GM12878 (cell line): ENCODE data around the gene HNRNPF. TPM values are rescaled to one million over a fixed set of nuclear protein-coding genes. Genes with fewer than 3 reads are reported as not detected.

Experiments
- CBX5 ChIP-seq: sonication (generic); IDR thresholded peaks from 2 replicates; pipeline ENCODE4 v1.6.1; 2016; ENCODE audit warnings: low read depth, moderate library complexity, mild to moderate bottlenecking, inconsistent platforms
- CEBPB ChIP-seq, 2 experiments: fragments of 150-350 bp in 1 of 2; IDR thresholded peaks; 2 replicates each; pipeline ENCODE4 v1.6.1; 2012 to 2014; ENCODE audit warnings: low read depth in 2 of 2, low read length in 2 of 2, borderline replicate concordance in 1 of 2, inconsistent platforms in 1 of 2
- CTCF ChIP-seq, 3 experiments: IDR thresholded peaks in 2 of 3; conservative IDR thresholded peaks in 1 of 3; 2 replicates each; pipeline ENCODE4 v1.5.1; 2011; ENCODE audit warnings: low read depth in 3 of 3, low read length in 3 of 3, mild to moderate bottlenecking in 3 of 3, control low read depth in 2 of 3, moderate library complexity in 2 of 3, inconsistent platforms in 1 of 3, mixed read lengths in 1 of 3; ENCODE audit not compliant: control insufficient read depth in 2 of 3, insufficient read depth in 1 of 3; ENCODE audit errors: extremely low read depth in 1 of 3
- EGR1 ChIP-seq, 2 experiments: IDR thresholded peaks; 1 replicate in 1 of 2; 2 replicates in 1 of 2; pipeline ENCODE4 v1.6.1; 2011 to 2012; ENCODE audit warnings: low read depth in 2 of 2, low read length in 2 of 2, borderline replicate concordance in 1 of 2, mild to moderate bottlenecking in 1 of 2, moderate library complexity in 1 of 2
- MXI1 ChIP-seq: fragments of 150-350 bp; IDR thresholded peaks from 2 replicates; pipeline ENCODE4 v1.6.1; 2011; ENCODE audit warnings: low read depth, mild to moderate bottlenecking, inconsistent platforms, low read length, improper control_type of control experiment
- POLR2A ChIP-seq: IDR thresholded peaks from 2 replicates; pipeline ENCODE4 v1.6.1; 2011; ENCODE audit warnings: low read depth, mild to moderate bottlenecking, low read length
- POLR2AphosphoS5 ChIP-seq: IDR thresholded peaks from 2 replicates; pipeline ENCODE4 v1.6.1; 2011; ENCODE audit warnings: mild to moderate bottlenecking, low read length, inconsistent platforms
- POU2F2 ChIP-seq: IDR thresholded peaks from 3 replicates; pipeline ENCODE4 v1.6.1; 2011; ENCODE audit warnings: low read depth, mild to moderate bottlenecking, low read length, borderline replicate concordance
- RB1 ChIP-seq: fragments of 450-650 bp; formaldehyde crosslinking; IDR thresholded peaks from 2 replicates; pipeline ENCODE4 v1.6.1; 2017; ENCODE audit warnings: mild to moderate bottlenecking, borderline replicate concordance
- TBL1XR1 ChIP-seq: IDR thresholded peaks from 2 replicates; pipeline ENCODE4 v1.6.1; 2012; ENCODE audit warnings: low read depth, low read length, improper control_type of control experiment
- TCF3 ChIP-seq: IDR thresholded peaks from 2 replicates; pipeline ENCODE4 v1.6.1; 2012; ENCODE audit warnings: low read depth, mild to moderate bottlenecking, low read length, borderline replicate concordance; ENCODE audit not compliant: insufficient read depth
- polyA plus RNA-seq, 11 experiments: library from polyadenylated mRNA; depleted of rRNA in 4 of 11; unstranded in 6 of 11; stranded (reverse) in 5 of 11; fragments of >200 nt; fragmentation: Nextera tagmentation in 4 of 11; fragmentation: Illumina TruSeq in 1 of 11; extraction: Ambion mirVana in 4 of 11; extraction: Trizol in 1 of 11; gene quantifications; 1 replicate in 1 of 11; 2 replicates in 10 of 11; pipeline versions ENCODE4 v1.2.1 to v1.2.3, GENCODE V29; 2011 to 2016; ENCODE audit warnings: inconsistent platforms in 2 of 11, missing spikeins in 2 of 11, low read depth in 1 of 11
- total RNA-seq, 4 experiments: library from RNA; depleted of rRNA in 3 of 4; stranded (reverse); fragments of >200 nt in 3 of 4; fragmentation: Illumina TruSeq in 1 of 4; extraction: Trizol in 1 of 4; gene quantifications; 2 replicates each; pipeline versions ENCODE4 v1.2.1 to v1.2.3, GENCODE V29; 2013 to 2021
- TF ChIP-seq, protein P1 (sequence below): IDR thresholded peaks from 2 replicates; pipeline ENCODE4 v1.6.1; 2011; ENCODE audit warnings: borderline replicate concordance, low read depth, mild to moderate bottlenecking, moderate library complexity, mixed read lengths, low read length; ENCODE audit not compliant: insufficient read depth; ENCODE audit errors: extremely low read length
- TF ChIP-seq, protein P2 (sequence below): fragments of 450-650 bp; formaldehyde crosslinking; IDR thresholded peaks from 2 replicates; pipeline ENCODE4 v1.4.0; 2020; ENCODE audit warnings: mild to moderate bottlenecking, moderate library complexity
- TF ChIP-seq, protein P3 (sequence below): fragments of 450-650 bp; IDR thresholded peaks from 2 replicates; pipeline ENCODE4 v1.6.1; 2016; ENCODE audit warnings: mild to moderate bottlenecking, moderate library complexity, borderline replicate concordance

Gene HNRNPF
- total and polyA plus RNA-seq, 10 of the 15 experiments (the other 5 are each of a cell fraction or from before 2014, with no cell fraction given), result 156 to 373 (median 293) TPM

GRCh38 chr10:43396061-43396927 is 12.7 kb downstream of the HNRNPF start (continued):
- TF ChIP-seq, protein P1, sequence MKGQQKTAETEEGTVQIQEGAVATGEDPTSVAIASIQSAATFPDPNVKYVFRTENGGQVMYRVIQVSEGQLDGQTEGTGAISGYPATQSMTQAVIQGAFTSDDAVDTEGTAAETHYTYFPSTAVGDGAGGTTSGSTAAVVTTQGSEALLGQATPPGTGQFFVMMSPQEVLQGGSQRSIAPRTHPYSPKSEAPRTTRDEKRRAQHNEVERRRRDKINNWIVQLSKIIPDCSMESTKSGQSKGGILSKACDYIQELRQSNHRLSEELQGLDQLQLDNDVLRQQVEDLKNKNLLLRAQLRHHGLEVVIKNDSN, result no peak
- TF ChIP-seq EGR1 (IDR thresholded peaks at IDR 0.05; ENCODE audit: borderline replicate concordance in 1 of 2, low read depth in 2 of 2, low read length in 2 of 2), result no peak
- no peak for TF ChIP-seq MXI1
- TF ChIP-seq CEBPB (IDR thresholded peaks at IDR 0.05; ENCODE audit: borderline replicate concordance in 1 of 2, low read depth in 2 of 2, low read length in 2 of 2), result no peak
- peak; percentile 97; the same call in 1 of the 2 replicates for TF ChIP-seq RB1
- TF ChIP-seq POU2F2, result no peak
- TF ChIP-seq POLR2A, result peak; percentile 66
- TF ChIP-seq TCF3, result no peak
- TF ChIP-seq CBX5, result no peak
- TF ChIP-seq, protein P2, sequence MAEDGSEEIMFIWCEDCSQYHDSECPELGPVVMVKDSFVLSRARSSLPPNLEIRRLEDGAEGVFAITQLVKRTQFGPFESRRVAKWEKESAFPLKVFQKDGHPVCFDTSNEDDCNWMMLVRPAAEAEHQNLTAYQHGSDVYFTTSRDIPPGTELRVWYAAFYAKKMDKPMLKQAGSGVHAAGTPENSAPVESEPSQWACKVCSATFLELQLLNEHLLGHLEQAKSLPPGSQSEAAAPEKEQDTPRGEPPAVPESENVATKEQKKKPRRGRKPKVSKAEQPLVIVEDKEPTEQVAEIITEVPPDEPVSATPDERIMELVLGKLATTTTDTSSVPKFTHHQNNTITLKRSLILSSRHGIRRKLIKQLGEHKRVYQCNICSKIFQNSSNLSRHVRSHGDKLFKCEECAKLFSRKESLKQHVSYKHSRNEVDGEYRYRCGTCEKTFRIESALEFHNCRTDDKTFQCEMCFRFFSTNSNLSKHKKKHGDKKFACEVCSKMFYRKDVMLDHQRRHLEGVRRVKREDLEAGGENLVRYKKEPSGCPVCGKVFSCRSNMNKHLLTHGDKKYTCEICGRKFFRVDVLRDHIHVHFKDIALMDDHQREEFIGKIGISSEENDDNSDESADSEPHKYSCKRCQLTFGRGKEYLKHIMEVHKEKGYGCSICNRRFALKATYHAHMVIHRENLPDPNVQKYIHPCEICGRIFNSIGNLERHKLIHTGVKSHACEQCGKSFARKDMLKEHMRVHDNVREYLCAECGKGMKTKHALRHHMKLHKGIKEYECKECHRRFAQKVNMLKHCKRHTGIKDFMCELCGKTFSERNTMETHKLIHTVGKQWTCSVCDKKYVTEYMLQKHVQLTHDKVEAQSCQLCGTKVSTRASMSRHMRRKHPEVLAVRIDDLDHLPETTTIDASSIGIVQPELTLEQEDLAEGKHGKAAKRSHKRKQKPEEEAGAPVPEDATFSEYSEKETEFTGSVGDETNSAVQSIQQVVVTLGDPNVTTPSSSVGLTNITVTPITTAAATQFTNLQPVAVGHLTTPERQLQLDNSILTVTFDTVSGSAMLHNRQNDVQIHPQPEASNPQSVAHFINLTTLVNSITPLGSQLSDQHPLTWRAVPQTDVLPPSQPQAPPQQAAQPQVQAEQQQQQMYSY (CRISPR knock-in tag), result no peak
- peak; percentile 49; the same call in 1 of the 2 replicates for TF ChIP-seq POLR2AphosphoS5
- TF ChIP-seq TBL1XR1, result no peak
- no peak for TF ChIP-seq CTCF (IDR thresholded peaks at IDR 0.05 in 2 of 3, conservative IDR thresholded peaks at IDR 0.05 in 1 of 3; ENCODE audit: control insufficient read depth in 2 of 3, extremely low read depth in 1 of 3, insufficient read depth in 1 of 3, low read depth in 3 of 3, low read length in 3 of 3)
- TF ChIP-seq, protein P3, sequence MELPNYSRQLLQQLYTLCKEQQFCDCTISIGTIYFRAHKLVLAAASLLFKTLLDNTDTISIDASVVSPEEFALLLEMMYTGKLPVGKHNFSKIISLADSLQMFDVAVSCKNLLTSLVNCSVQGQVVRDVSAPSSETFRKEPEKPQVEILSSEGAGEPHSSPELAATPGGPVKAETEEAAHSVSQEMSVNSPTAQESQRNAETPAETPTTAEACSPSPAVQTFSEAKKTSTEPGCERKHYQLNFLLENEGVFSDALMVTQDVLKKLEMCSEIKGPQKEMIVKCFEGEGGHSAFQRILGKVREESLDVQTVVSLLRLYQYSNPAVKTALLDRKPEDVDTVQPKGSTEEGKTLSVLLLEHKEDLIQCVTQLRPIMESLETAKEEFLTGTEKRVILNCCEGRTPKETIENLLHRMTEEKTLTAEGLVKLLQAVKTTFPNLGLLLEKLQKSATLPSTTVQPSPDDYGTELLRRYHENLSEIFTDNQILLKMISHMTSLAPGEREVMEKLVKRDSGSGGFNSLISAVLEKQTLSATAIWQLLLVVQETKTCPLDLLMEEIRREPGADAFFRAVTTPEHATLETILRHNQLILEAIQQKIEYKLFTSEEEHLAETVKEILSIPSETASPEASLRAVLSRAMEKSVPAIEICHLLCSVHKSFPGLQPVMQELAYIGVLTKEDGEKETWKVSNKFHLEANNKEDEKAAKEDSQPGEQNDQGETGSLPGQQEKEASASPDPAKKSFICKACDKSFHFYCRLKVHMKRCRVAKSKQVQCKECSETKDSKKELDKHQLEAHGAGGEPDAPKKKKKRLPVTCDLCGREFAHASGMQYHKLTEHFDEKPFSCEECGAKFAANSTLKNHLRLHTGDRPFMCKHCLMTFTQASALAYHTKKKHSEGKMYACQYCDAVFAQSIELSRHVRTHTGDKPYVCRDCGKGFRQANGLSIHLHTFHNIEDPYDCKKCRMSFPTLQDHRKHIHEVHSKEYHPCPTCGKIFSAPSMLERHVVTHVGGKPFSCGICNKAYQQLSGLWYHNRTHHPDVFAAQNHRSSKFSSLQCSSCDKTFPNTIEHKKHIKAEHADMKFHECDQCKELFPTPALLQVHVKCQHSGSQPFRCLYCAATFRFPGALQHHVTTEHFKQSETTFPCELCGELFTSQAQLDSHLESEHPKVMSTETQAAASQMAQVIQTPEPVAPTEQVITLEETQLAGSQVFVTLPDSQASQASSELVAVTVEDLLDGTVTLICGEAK, result 0 out of 2 replicates have a peak, but pooled peaks have one; percentile 22
